Loucy (cell line): ENCODE data around the gene GADD45B.

ENCODE experiments used
- CTCF ChIP-seq: fragments of 200-600 bp; sonication (generic); conservative IDR thresholded peaks from 2 replicates; pipeline ENCODE4 v1.5.1; 2014; ENCODE audit warnings: mild to moderate bottlenecking, antibody characterized with exemption, low read length
- EZH2phosphoT487 ChIP-seq: fragments of 200-600 bp; IDR thresholded peaks from 2 replicates; pipeline ENCODE4 v1.6.1; 2018; ENCODE audit warnings: antibody characterized with exemption, mild to moderate bottlenecking, moderate library complexity, borderline replicate concordance

- TF ChIP-seq CTCF: no peak
- TF ChIP-seq EZH2phosphoT487: no peak
Measured at GRCh38 chr19:2440515-2440914, 35.4 kb upstream of the GADD45B start.
